Measurements from ENCODE around the gene EFCAB12.
"Not testable (repeated sequence)": the region's sequence is repeated elsewhere in the genome, so short reads cannot be mapped to it uniquely, and the experiment has no call there.

The EFCAB12 gene

DNA sequence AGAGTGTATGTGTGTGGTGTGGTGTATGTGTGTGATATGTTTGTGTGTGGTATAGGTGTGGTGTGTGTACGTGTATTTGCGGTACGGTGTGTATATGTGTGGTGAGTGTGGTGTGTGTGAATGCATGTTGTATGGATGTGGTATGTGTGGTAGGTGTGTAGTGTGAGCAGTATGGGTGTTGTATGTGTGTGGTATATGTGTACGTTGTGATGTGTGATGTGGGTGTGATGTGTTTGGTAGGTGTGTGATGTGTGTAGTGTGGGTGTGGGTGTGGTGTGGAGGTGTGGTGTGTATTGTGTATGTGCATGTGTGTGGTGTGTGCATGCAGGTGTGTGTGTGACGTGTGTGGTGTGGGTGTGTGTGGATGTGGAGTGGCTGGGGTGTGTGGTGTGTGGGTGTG lies 58.7 kb downstream of the EFCAB12 start:
- DNase-seq (ENCODE audit: low spot score), result no peak

GRCh38 chr3:129367821-129368220 lies 60.6 kb downstream of the EFCAB12 start:
- no peak for DNase-seq (ENCODE audit: low spot score)

DNA sequence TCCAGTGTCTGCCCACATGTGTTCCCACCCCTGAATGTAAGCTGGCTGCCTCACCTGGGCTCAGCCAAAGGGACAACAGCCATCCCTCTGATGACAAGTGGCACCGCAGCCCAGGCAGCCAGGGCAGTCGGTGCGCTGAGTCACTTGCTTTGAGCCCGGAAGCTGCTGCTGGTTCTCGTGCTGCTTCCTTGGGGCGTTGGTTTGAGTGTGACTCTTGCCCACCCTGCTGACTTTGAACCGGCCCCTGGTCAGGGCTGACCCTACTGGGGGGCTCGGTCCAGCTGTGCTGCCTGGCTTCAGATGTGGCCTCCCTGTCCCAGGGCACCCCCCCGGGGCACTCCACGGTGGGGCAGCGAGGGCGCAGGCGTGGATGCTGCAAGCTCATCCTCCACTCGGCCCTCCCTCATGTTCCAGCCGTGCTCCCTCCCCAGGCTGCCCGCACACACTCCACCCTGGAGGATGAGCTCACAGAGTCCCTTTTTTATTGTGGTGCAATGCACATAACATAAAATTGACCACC lies 62.1 kb downstream of the EFCAB12 start:
- DNase-seq (ENCODE audit: low spot score), result no peak

- DNase-seq (ENCODE audit: low spot score), result no peak
These were observed 62.9 kb downstream of the EFCAB12 start for GRCh38 chr3:129365296-129366136.

DNA sequence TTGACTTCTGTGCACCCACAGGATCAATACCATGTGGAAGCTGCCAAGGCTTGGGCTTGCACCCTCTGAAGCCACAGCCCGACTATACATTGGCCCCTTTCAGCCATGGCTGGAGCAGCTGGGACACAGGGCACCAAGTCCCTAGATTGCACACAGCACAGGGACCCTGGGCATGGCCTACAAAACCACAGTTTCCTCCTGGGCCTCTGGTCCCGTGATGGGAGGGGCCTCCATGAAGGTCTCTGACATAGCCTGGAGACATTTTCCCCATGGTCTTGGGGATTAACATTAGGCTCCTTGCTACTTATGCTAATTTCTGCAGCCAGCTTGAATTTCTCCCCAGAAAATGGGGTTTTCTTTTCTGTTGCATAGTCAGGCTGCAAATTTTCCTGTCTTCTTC lies 63.6 kb downstream of the EFCAB12 start:
- not testable (repeated sequence) for DNase-seq (ENCODE audit: low spot score)

DNA sequence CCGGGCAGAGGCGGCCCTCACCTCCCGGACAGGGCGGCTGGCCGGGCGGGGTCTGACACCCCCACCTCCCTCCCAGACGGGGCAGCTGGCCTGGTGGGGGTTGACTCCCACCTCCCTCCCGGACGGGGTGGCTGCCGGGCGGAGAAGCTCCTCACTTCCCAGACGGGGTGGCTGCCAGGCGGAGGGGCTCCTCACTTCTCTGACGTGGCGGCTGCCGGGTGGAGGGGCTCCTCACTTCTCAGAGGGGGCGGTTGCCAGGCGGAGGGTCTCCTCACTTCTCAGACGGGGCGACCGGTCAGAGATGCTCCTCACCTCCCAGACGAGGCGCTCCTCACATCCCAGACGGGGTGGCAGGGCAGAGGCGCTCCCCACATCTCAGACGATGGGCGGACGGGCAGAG lies 65.1 kb downstream of the EFCAB12 start:
- DNase-seq (ENCODE audit: low spot score), result not testable (repeated sequence)

DNA sequence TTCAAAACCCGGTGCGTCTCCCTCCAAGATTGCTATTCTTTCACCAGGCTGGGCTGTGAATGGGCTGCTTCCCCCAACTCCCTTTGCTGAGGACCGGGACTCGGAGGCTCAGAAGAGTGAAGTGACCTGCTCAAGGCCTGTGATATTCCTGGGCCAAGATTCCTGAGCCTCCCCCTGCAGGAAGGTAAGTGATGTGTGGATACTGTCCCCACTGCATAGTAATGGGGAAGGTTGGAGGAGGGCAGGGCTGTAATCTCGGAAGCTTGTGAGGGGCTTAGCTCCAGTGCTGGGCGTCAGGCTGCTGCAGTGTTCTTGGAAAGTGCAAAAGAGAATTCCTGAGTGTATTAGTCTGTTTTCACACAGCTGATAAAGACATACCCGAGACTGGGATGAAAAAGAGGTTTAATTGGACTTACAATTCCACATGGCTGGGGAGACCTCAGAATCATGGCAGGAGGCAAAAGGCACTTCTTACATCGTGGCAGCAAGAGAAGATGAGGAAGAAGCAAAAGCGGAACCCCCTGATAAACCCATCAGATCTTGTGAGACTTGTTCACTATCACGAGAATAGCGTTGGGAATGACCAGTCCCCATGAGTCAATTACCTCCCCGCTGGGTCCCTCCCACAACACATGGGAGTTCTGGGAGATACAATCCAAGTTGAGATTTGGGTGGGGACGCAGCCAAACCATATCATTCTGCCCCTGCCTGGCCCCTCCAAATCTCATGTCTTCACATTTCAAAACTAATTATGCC lies 67.6 kb downstream of the EFCAB12 start:
- DNase-seq (ENCODE audit: low spot score), result no peak

- no peak for DNase-seq (ENCODE audit: low spot score)
These were observed 68.2 kb downstream of the EFCAB12 start for GRCh38 chr3:129360171-129360611.

DNA sequence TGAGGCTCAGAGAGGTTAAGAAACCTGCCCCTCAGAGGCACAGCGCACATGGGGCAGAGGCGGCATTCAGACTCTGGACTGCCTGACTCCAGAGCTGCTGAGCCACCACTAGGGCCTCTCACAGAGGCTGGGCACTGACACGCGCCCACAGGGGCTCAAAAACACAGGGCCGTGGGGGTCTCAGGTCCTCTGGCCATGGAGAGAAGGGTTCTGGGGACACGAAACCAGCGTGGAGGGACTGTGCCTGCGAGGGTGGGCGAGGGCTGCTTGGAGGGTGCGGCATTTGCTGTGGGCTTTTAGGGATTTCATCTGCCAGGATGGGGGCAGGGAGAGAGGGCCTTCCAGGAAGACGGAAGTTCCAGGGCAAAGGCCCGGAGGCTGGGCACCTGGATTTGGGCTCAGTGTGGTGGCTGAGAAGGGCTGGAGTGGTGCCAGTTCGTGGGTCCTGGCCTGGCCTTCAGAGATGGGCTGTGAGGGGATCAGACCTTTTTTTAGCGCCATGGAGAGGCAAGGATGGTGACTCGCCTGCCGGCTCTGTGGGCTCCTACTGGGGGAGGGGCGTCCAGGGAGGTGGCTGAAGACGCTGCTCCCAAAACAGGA lies 69.6 kb downstream of the EFCAB12 start:
- peak; percentile 45 for DNase-seq (ENCODE audit: low spot score)

DNA sequence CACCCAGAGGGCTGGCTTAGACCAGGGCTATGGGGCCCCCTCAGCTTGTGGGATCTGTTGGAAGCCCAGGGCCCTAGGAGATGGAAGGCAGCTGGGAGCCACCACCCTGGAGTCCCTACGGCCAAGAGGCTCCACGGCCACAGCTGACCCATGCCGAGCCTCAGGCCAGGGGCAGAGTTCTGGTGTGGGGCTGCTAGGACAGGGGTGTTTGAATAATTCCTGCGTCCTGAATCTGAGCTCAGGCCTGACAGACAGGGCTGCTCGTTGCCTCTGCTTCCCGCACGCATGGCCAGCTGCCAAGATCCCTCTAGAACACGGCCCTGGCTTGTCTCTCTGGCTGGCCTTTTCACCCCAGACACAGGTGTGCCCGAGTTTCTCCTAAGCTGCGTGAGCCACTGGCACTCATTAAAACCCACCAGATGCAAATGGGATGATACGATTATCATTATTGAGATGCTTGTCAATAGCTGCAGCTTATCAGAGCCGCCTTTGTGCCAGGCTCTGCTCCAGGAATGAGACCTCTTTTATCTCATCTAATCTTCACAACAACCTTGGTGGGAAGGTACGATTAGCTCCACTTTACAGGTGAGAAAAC lies 70.2 kb downstream of the EFCAB12 start:
- DNase-seq (ENCODE audit: low spot score), result no peak

GRCh38 chr3:129357616-129358015 lies 70.8 kb downstream of the EFCAB12 start:
- DNase-seq (ENCODE audit: low spot score), result no peak

DNA sequence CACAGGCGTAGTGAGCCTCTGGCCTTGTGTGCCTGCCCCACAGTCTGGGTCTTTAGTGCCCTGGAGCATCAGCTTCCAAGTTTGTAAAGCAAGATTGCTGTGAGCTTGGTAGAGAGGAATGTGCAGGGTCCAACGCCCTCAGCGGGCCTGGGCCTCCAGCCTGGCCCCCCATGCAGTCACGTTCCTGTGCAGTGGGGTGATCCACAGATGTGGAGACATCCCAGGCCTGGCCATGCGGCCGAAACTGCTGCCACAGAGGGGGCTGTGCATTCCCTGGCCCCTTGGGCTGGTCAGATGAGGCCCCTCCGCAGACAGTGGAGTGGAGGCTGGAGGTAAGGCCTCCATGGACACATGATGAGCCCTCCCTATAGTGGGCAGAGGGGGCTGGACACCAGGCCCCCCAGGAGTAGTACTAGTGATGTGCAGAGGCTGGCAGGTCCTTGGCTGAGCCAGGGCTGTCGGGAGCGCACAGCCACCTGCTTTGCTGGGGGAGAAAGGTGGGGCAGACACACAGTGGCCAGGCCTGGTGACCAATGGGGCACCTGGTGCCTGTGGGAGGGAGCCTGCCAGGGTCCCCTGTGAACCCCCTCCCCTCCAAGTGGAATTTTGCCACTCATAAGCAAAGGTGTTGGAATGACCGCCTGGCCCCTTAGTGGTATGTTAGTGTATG lies 71.5 kb downstream of the EFCAB12 start:
- DNase-seq (ENCODE audit: low spot score), result no peak

DNA sequence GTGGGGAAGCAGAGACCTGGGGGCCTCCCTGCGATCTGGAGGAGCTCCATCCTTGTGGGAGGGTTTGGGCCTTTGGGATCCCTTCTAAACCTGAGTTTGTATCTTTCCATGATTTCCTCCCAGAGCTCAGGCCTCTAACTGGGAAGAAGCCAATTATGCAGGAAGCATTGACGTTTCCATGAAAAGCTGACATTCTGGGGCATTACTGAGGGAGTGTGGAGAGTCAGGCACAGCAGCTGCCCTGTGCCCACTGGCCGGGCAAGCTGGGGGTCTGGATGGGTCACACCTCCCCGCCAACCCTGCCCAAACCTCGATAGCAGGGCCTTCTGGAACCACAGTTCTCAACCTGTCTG lies 74.9 kb downstream of the EFCAB12 start:
- no peak for DNase-seq (ENCODE audit: low spot score)

GRCh38 chr3:129352650-129353588 lies 75.5 kb downstream of the EFCAB12 start:
- no peak for DNase-seq (ENCODE audit: low spot score)

- no peak for DNase-seq (ENCODE audit: low spot score)
These were observed 76.4 kb downstream of the EFCAB12 start for GRCh38 chr3:129352045-129352444.

Measured in hepatic stellate cell (primary cell).